H9 (cell line): Measurements from ENCODE around the gene WDR27. TPM values are rescaled to one million over a fixed set of nuclear protein-coding genes. Genes with fewer than 3 reads are reported as not detected.

Source experiments
- DNase-seq: peaks from one replicate; pipeline ENCODE4 v3.0.0-alpha.2; 2017
- H2AFZ ChIP-seq: one replicate; pipeline ENCODE4 v1.6.1; 2013; ENCODE audit warnings: mild to moderate bottlenecking, low read length, control low read depth, moderate library complexity
- H2AK5ac ChIP-seq: 2 replicates; pipeline ENCODE4 v1.6.1; 2013; ENCODE audit warnings: low read length, control low read depth, mixed read lengths; ENCODE audit not compliant: insufficient read length
- H2BK120ac ChIP-seq: one replicate; pipeline ENCODE4 v1.6.1; 2013; ENCODE audit warnings: low read depth, mild to moderate bottlenecking, low read length, control low read depth, inconsistent platforms; ENCODE audit not compliant: poor library complexity, severe bottlenecking
- H2BK12ac ChIP-seq: 2 replicates; pipeline ENCODE4 v1.6.1; 2013; ENCODE audit warnings: low read length, control low read depth, mixed read lengths, low read depth; ENCODE audit not compliant: insufficient read length
- H2BK15ac ChIP-seq: 2 replicates; pipeline ENCODE4 v1.6.1; 2013; ENCODE audit warnings: low read depth, low read length, control low read depth
- H2BK20ac ChIP-seq: one replicate; pipeline ENCODE4 v1.6.1; 2013; ENCODE audit warnings: low read depth, mild to moderate bottlenecking, low read length, control low read depth, inconsistent platforms; ENCODE audit not compliant: poor library complexity, severe bottlenecking
- H2BK5ac ChIP-seq: 2 replicates; pipeline ENCODE4 v1.6.1; 2013; ENCODE audit warnings: low read length, control low read depth, mixed read lengths; ENCODE audit not compliant: insufficient read length
- H3K14ac ChIP-seq: 2 replicates; pipeline ENCODE4 v1.6.1; 2013; ENCODE audit warnings: low read length, control low read depth; ENCODE audit not compliant: insufficient read depth
- H3K18ac ChIP-seq: 2 replicates; pipeline ENCODE4 v1.6.1; 2013; ENCODE audit warnings: low read depth, mild to moderate bottlenecking, mixed read lengths, low read length, control low read depth; ENCODE audit not compliant: insufficient read length
- H3K23ac ChIP-seq: 2 replicates; pipeline ENCODE4 v1.6.1; 2013; ENCODE audit warnings: low read length, control low read depth, mixed read lengths, low read depth; ENCODE audit not compliant: insufficient read length
- H3K23me2 ChIP-seq: 2 replicates; pipeline ENCODE4 v1.6.1; 2013; ENCODE audit warnings: low read depth, mild to moderate bottlenecking, mixed read lengths, low read length, control low read depth; ENCODE audit not compliant: insufficient read length, poor library complexity, severe bottlenecking
- H3K27ac ChIP-seq: 2 replicates; pipeline ENCODE4 v1.5.1; 2013; ENCODE audit warnings: low read length, control low read depth, mixed read lengths, low read depth; ENCODE audit not compliant: insufficient read length
- H3K27me3 ChIP-seq: 2 replicates; pipeline ENCODE4 v1.6.1; 2013; ENCODE audit warnings: low read length, control low read depth, inconsistent platforms; ENCODE audit not compliant: insufficient read depth
- H3K4ac ChIP-seq: 2 replicates; pipeline ENCODE4 v1.6.1; 2013; ENCODE audit warnings: low read depth, mild to moderate bottlenecking, control low read depth, inconsistent platforms, low read length, moderate library complexity
- H3K4me1 ChIP-seq: 2 replicates; pipeline ENCODE4 v1.6.1; 2013; ENCODE audit warnings: low read length, control low read depth, inconsistent platforms; ENCODE audit not compliant: insufficient read depth
- H3K4me2 ChIP-seq: 2 replicates; pipeline ENCODE4 v1.6.1; 2013; ENCODE audit warnings: low read length, control low read depth, mixed read lengths; ENCODE audit not compliant: insufficient read length, insufficient read depth
- H3K56ac ChIP-seq: 2 replicates; pipeline ENCODE4 v1.6.1; 2013; ENCODE audit warnings: low read depth, mild to moderate bottlenecking, mixed read lengths, low read length, control low read depth; ENCODE audit not compliant: insufficient read length
- H3K79me1 ChIP-seq: 2 replicates; pipeline ENCODE4 v1.6.1; 2013; ENCODE audit warnings: low read depth, mild to moderate bottlenecking, moderate library complexity, low read length, control low read depth, inconsistent platforms; ENCODE audit not compliant: insufficient read depth, poor library complexity, severe bottlenecking
- H3K79me2 ChIP-seq: 2 replicates; pipeline ENCODE4 v1.6.1; 2013; ENCODE audit warnings: low read length, control low read depth, inconsistent platforms; ENCODE audit not compliant: insufficient read depth
- H3K9ac ChIP-seq: 2 replicates; pipeline ENCODE4 v1.6.1; 2013; ENCODE audit warnings: low read length, control low read depth, mixed read lengths; ENCODE audit not compliant: insufficient read length; ENCODE audit errors: extremely low read depth
- H3K9me3 ChIP-seq: one replicate; pipeline ENCODE4 v1.6.1; 2013; ENCODE audit warnings: low read depth, low read length, inconsistent platforms; ENCODE audit not compliant: control insufficient read depth
- H3T11ph ChIP-seq: one replicate; pipeline ENCODE4 v1.6.1; 2013; ENCODE audit warnings: mild to moderate bottlenecking, low read length, control low read depth, inconsistent platforms
- H4K20me1 ChIP-seq: one replicate; pipeline ENCODE4 v1.6.1; 2013; ENCODE audit not compliant: control insufficient read depth, insufficient read length, insufficient read depth
- H4K5ac ChIP-seq: 2 replicates; pipeline ENCODE4 v1.6.1; 2013; ENCODE audit warnings: low read depth, mild to moderate bottlenecking, mixed read lengths, low read length, control low read depth; ENCODE audit not compliant: insufficient read length
- H4K8ac ChIP-seq: replicated peaks from 2 replicates; pipeline ENCODE4 v1.6.1; 2013; ENCODE audit warnings: low read length, control low read depth, mixed read lengths, low read depth; ENCODE audit not compliant: insufficient read length
- H4K91ac ChIP-seq: 2 replicates; pipeline ENCODE4 v1.6.1; 2013; ENCODE audit warnings: low read depth, mild to moderate bottlenecking, moderate library complexity, mixed read lengths, low read length, control low read depth; ENCODE audit not compliant: insufficient read length
- H3K27ac Mint-ChIP-seq, 3 experiments: 2 replicates in 2 of 3; 3 replicates in 1 of 3; pipeline ENCODE4 v1.8.0; 2020 to 2021; ENCODE audit warnings: mixed read lengths in 3 of 3, mild to moderate bottlenecking in 1 of 3, moderate library complexity in 1 of 3
- H3K27me3 Mint-ChIP-seq: 2 replicates; pipeline ENCODE4 v1.8.0; 2021; ENCODE audit warnings: low read depth, mild to moderate bottlenecking, moderate library complexity, mixed read lengths
- H3K36me3 Mint-ChIP-seq, 3 experiments: 2 replicates in 2 of 3; 3 replicates in 1 of 3; pipeline ENCODE4 v1.8.0; 2020 to 2021; ENCODE audit warnings: low read depth in 3 of 3, mixed read lengths in 3 of 3; ENCODE audit not compliant: insufficient read depth in 1 of 3
- H3K4me1 Mint-ChIP-seq, 2 experiments: 2 replicates each; pipeline ENCODE4 v1.8.0; 2020; ENCODE audit warnings: mixed read lengths in 2 of 2
- H3K4me3 Mint-ChIP-seq, 2 experiments: 2 replicates in 1 of 2; 3 replicates in 1 of 2; pipeline ENCODE4 v1.8.0; 2020 to 2021; ENCODE audit warnings: mild to moderate bottlenecking in 2 of 2, mixed read lengths in 2 of 2, moderate library complexity in 1 of 2
- H3K9me3 Mint-ChIP-seq, 2 experiments: 2 replicates in 1 of 2; 3 replicates in 1 of 2; pipeline ENCODE4 v1.8.0; 2020; ENCODE audit warnings: mild to moderate bottlenecking in 2 of 2, mixed read lengths in 2 of 2, moderate library complexity in 1 of 2
- CTCF ChIP-seq: fragments of 200-600 bp; sonication (generic); conservative IDR thresholded peaks from 3 replicates; pipeline ENCODE4 v1.8.0; 2021; ENCODE audit warnings: antibody characterized with exemption, mild to moderate bottlenecking
- WGBS: extraction: QIAGEN DNeasy Blood & Tissue Kit; methylation state at CpG from one replicate; pipeline ENCODE4 v1.1.7; 2013; ENCODE audit warnings: missing lambda C conversion rate, low lambda C conversion rate, mixed read lengths; ENCODE audit not compliant: insufficient read length; ENCODE audit errors: extremely low coverage; 5-methylcytosine and 5-hydroxymethylcytosine counted together
- total RNA-seq: library from RNA; stranded (reverse); gene quantifications from 2 replicates; pipeline ENCODE4 v1.2.1, GENCODE V29; 2021

The WDR27 gene
- total RNA-seq, 1 experiment from 2014 or later, result 48.7 TPM

- Histone ChIP-seq H3K18ac (no peak overlapping the region), H3K79me2 (peaks cover 4% of the 10 kb centered on the region; the same call in 1 of the 2 replicates), H2AK5ac (no peak overlapping the region), H3K4ac (no peak overlapping the region), H3K27ac (no peak overlapping the region), H2BK20ac (no peak overlapping the region), H3K56ac (no peak overlapping the region), H2BK120ac (no peak overlapping the region), H3K14ac (no peak overlapping the region), H2BK5ac (no peak overlapping the region), H3K23ac (no peak overlapping the region), H3K23me2 (peaks cover 18% of the 10 kb centered on the region), H3K9me3 (no peaks in the 10 kb centered on the region), H2BK12ac (no peak overlapping the region), H3K4me2 (peak overlapping the region; percentile 98), H4K5ac (no peak overlapping the region), H4K91ac (no peak overlapping the region), H3T11ph (no peak overlapping the region), H2BK15ac (no peak overlapping the region), H4K8ac (no peak overlapping the region), H3K4me1 (no peaks in the 10 kb centered on the region; the same call in 1 of the 2 replicates), H3K79me1 (no peaks in the 10 kb centered on the region), H4K20me1 (no peaks in the 10 kb centered on the region), H3K27me3 (no peaks in the 10 kb centered on the region), H3K9ac (peak overlapping the region; percentile 73), H2AFZ (no peak overlapping the region)
- WGBS, result no CpG with 5 or more reads among the region's 22 CpGs
- peaks cover 0 to 23% (median 11%) of the 10 kb centered on the region in 3 experiments; a peak in 5 of 7 replicates for H3K36me3 Mint-ChIP-seq
- peak overlapping the region; percentile 82 to 91 for H3K4me3 Mint-ChIP-seq
- peaks cover 4% of the 10 kb centered on the region; the same call in 1 of the 2 replicates for H3K27me3 Mint-ChIP-seq
- H3K4me1 Mint-ChIP-seq, result peaks cover 24 to 27% of the 10 kb centered on the region in 2 experiments
- no peaks in the 10 kb centered on the region; a peak in 2 of 5 replicates for H3K9me3 Mint-ChIP-seq
- peak overlapping the region in 1 of 3 experiments; percentile 19; a peak in 2 of 7 replicates for H3K27ac Mint-ChIP-seq
- TF ChIP-seq CTCF, result no peak
- DNase-seq, result peak; percentile 34
Measured at GRCh38 chr6:169722362-169723199, 20.8 kb upstream of the WDR27 start.
